GM23248 (cell line): ENCODE measurements around the gene CDK9. TPM values are rescaled to one million over a fixed set of nuclear protein-coding genes. Genes with fewer than 3 reads are reported as not detected.

Experiments
- DNase-seq: peaks from one replicate; pipeline ENCODE4 v3.0.0-alpha.2; 2015
- H2AFZ ChIP-seq: fragments of 200-600 bp; sonication (generic); 2 replicates; pipeline ENCODE4 v1.6.1; 2016; ENCODE audit warnings: antibody characterized with exemption
- H3F3A ChIP-seq: fragments of 200-600 bp; sonication (generic); 2 replicates; pipeline ENCODE4 v1.6.1; 2016; ENCODE audit warnings: mild to moderate bottlenecking, antibody characterized with exemption, mixed run types; ENCODE audit not compliant: insufficient read depth
- H3K27ac ChIP-seq: fragments of 200-600 bp; sonication (generic); 2 replicates; pipeline ENCODE4 v1.5.1; 2016; ENCODE audit warnings: mild to moderate bottlenecking
- H3K27me3 ChIP-seq: fragments of 200-600 bp; sonication (generic); replicated peaks from 2 replicates; pipeline ENCODE4 v1.6.1; 2016; ENCODE audit warnings: mild to moderate bottlenecking; ENCODE audit not compliant: insufficient read depth
- H3K36me3 ChIP-seq: fragments of 200-600 bp; sonication (generic); 2 replicates; pipeline ENCODE4 v1.6.1; 2016; ENCODE audit warnings: low read depth, mild to moderate bottlenecking
- H3K4me1 ChIP-seq: fragments of 200-600 bp; sonication (generic); 2 replicates; pipeline ENCODE4 v1.6.1; 2016; ENCODE audit warnings: mild to moderate bottlenecking; ENCODE audit not compliant: insufficient read depth
- H3K4me2 ChIP-seq: fragments of 200-600 bp; sonication (generic); one replicate; pipeline ENCODE4 v1.6.1; 2016; ENCODE audit warnings: mild to moderate bottlenecking; ENCODE audit not compliant: unreplicated experiment
- H3K4me3 ChIP-seq: fragments of 200-600 bp; sonication (generic); 2 replicates; pipeline ENCODE4 v1.5.1; 2016; ENCODE audit warnings: mild to moderate bottlenecking
- H3K79me2 ChIP-seq: fragments of 200-600 bp; sonication (generic); 2 replicates; pipeline ENCODE4 v1.6.1; 2016; ENCODE audit warnings: mild to moderate bottlenecking; ENCODE audit not compliant: insufficient read depth
- H3K9ac ChIP-seq: fragments of 200-600 bp; sonication (generic); 2 replicates; pipeline ENCODE4 v1.6.1; 2016; ENCODE audit warnings: mild to moderate bottlenecking
- H3K9me2 ChIP-seq: fragments of 200-600 bp; sonication (generic); 2 replicates; pipeline ENCODE4 v1.6.1; 2016; ENCODE audit warnings: mixed run types, mild to moderate bottlenecking, moderate library complexity; ENCODE audit not compliant: insufficient read depth
- H3K9me3 ChIP-seq: fragments of 200-600 bp; sonication (generic); one replicate; pipeline ENCODE4 v1.6.1; 2017; ENCODE audit warnings: low read depth
- H4K20me1 ChIP-seq: fragments of 200-600 bp; sonication (generic); 2 replicates; pipeline ENCODE4 v1.6.0; 2016; ENCODE audit not compliant: insufficient read depth
- EZH2 ChIP-seq: fragments of 200-600 bp; sonication (generic); IDR thresholded peaks from 2 replicates; pipeline ENCODE4 v1.6.1; 2018; ENCODE audit warnings: antibody characterized with exemption, mild to moderate bottlenecking; ENCODE audit not compliant: insufficient read depth, poor library complexity, severe bottlenecking
- EZH2phosphoT487 ChIP-seq: fragments of 200-600 bp; sonication (generic); IDR thresholded peaks from 2 replicates; pipeline ENCODE4 v1.6.1; 2018; ENCODE audit warnings: antibody characterized with exemption, moderate library complexity, mild to moderate bottlenecking, low read depth; ENCODE audit not compliant: insufficient read depth
- WGBS, 2 experiments: methylation state at CpG; one replicate each; pipeline ENCODE4 v1.1.6; 2015 to 2017; ENCODE audit warnings: low lambda C conversion rate in 2 of 2, low coverage in 1 of 2; ENCODE audit errors: missing lambda C conversion rate in 2 of 2; 5-methylcytosine and 5-hydroxymethylcytosine counted together
- in situ Hi-C: fragments of 300-500 bp; cut with MboI; formaldehyde crosslinking; loops from 2 replicates; pipeline ENCODE4 v1.15.0; 2020
- polyA plus RNA-seq: library from polyadenylated mRNA; unstranded; fragments of >200 nt; fragmentation: Nextera tagmentation; extraction: Ambion mirVana; gene quantifications from 2 replicates; pipeline ENCODE4 v1.2.1, GENCODE V29; 2016
- total RNA-seq: library from RNA; depleted of rRNA; stranded (reverse); fragments of >200 nt; shearing (Covaris generic); gene quantifications from 2 replicates; pipeline ENCODE4 v1.2.3, GENCODE V29; 2014

Gene CDK9
- total and polyA plus RNA-seq, 2 experiments from 2014 or later: 43.7 to 59.7 TPM

GRCh38 chr9:127783111-127784008 is 2.5 kb upstream of the CDK9 start:
- in situ Hi-C loops: no loop called here
- Histone ChIP-seq H3K9me3 (no peaks in the 10 kb centered on the region), H3K4me2 (no peak overlapping the region), H3F3A (peaks cover 12% of the 10 kb centered on the region; the same call in 1 of the 2 replicates), H3K4me3 (no peak overlapping the region), H3K4me1 (peaks cover 6% of the 10 kb centered on the region; the same call in 1 of the 2 replicates), H3K79me2 (peaks cover 25% of the 10 kb centered on the region), H4K20me1 (peaks cover 7% of the 10 kb centered on the region; the same call in 1 of the 2 replicates), H3K27ac (no peak overlapping the region), H3K27me3 (no peaks in the 10 kb centered on the region), H3K9me2 (no peaks in the 10 kb centered on the region), H2AFZ (no peak overlapping the region), H3K36me3 (peaks cover 12% of the 10 kb centered on the region), H3K9ac (no peak overlapping the region)
- DNase-seq: no peak
- WGBS, 2 experiments: 86 to 88% methylated on average over 20 of the region's 20 CpGs
- TF ChIP-seq EZH2phosphoT487 (no peak), EZH2 (no peak)

GRCh38 chr9:127785023-127785932 is 556 bp upstream of the CDK9 start:
- Histone ChIP-seq H3K4me3 (peak overlapping the region; percentile 96), H3K9ac (peak overlapping the region; percentile 97), H3K9me3 (no peaks in the 10 kb centered on the region), H3K36me3 (peaks cover 31% of the 10 kb centered on the region), H4K20me1 (peaks cover 7% of the 10 kb centered on the region; the same call in 1 of the 2 replicates), H3F3A (peaks cover 12% of the 10 kb centered on the region; the same call in 1 of the 2 replicates), H2AFZ (peak overlapping the region; percentile 19), H3K79me2 (peaks cover 44% of the 10 kb centered on the region), H3K9me2 (no peaks in the 10 kb centered on the region), H3K27ac (peak overlapping the region; percentile 92; the same call in 1 of the 2 replicates), H3K27me3 (no peaks in the 10 kb centered on the region), H3K4me2 (peak overlapping the region; percentile 41), H3K4me1 (peaks cover 6% of the 10 kb centered on the region; the same call in 1 of the 2 replicates)
- peak; percentile 84 for DNase-seq
- TF ChIP-seq EZH2 (no peak), EZH2phosphoT487 (no peak)
- 2 to 3% methylated on average over 32 to 68 of the region's 123 CpGs for WGBS, 2 experiments
- in situ Hi-C loops: no loop called here

DNA sequence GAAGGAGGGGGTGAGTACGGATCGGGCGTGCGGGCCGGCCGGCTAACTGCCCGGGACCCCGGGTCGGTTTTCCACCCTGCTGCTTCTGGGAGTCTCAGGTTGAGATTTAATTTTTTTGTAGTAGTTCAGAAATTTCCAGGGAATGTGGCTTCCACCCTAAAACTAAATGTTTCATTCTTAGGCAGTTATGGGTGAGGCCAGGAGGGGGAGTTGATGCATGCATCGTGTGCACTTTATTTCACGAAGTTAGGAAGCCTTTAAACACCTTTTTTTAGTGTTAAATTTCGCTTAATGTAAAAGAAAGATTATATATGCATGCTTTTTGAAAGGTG is 905 bp downstream of the CDK9 start:
- Histone ChIP-seq H3K9me3 (no peaks in the 10 kb centered on the region), H3K36me3 (peaks cover 45% of the 10 kb centered on the region), H3K9me2 (no peaks in the 10 kb centered on the region), H3K4me2 (peak overlapping the region; percentile 91), H4K20me1 (peaks cover 7% of the 10 kb centered on the region; the same call in 1 of the 2 replicates), H2AFZ (no peak overlapping the region), H3K27ac (peak overlapping the region; percentile 92), H3K4me3 (peak overlapping the region; percentile 96), H3F3A (peaks cover 12% of the 10 kb centered on the region), H3K79me2 (peaks cover 58% of the 10 kb centered on the region), H3K9ac (peak overlapping the region; percentile 97), H3K27me3 (no peaks in the 10 kb centered on the region), H3K4me1 (peaks cover 6% of the 10 kb centered on the region; the same call in 1 of the 2 replicates)
- in situ Hi-C loops: no loop called here
- 1% methylated on average over 12 of the region's 12 CpGs for WGBS, 2 experiments
- TF ChIP-seq EZH2 (no peak), EZH2phosphoT487 (no peak)
- peak; percentile 70 for DNase-seq
